ENCODE results near the gene HHAT. TPM values are rescaled to one million over a fixed set of nuclear protein-coding genes. Genes with fewer than 3 reads are reported as not detected.

HHAT gene
- total RNA-seq, 1 donor from 2014 or later = 4.3 TPM

GRCh38 chr1:210328032-210328745, 513 bp upstream of the HHAT start:
- intact Hi-C loops (cut with DNase I) = no loop called here
- Histone ChIP-seq H3K36me3 (no peaks in the 10 kb centered on the region), H3K27me3 (no peaks in the 10 kb centered on the region), H3K27ac (peak overlapping the region; percentile 97), H3K4me1 (peaks cover 14% of the 10 kb centered on the region), H3K4me3 (peak overlapping the region; percentile 88), H3K9me3 (no peaks in the 10 kb centered on the region)
- no peak for TF ChIP-seq CTCF (IDR thresholded peaks at IDR 0.05)
- ATAC-seq (no peak), DNase-seq (no peak)

GRCh38 chr1:210330279-210330866, 1.7 kb downstream of the HHAT start:
- peaks cover 14% of the 10 kb centered on the region for H3K4me1 ChIP-seq
- no peak for TF ChIP-seq CTCF (IDR thresholded peaks at IDR 0.05)
- no peak for DNase-seq
- no peak for ATAC-seq
- no peak overlapping the region for H3K4me3 ChIP-seq
- H3K27ac ChIP-seq = no peak overlapping the region
- intact Hi-C loops (cut with DNase I) = no loop called here
- H3K36me3 ChIP-seq = no peaks in the 10 kb centered on the region
- H3K27me3 ChIP-seq = no peaks in the 10 kb centered on the region
- no peaks in the 10 kb centered on the region for H3K9me3 ChIP-seq

GRCh38 chr1:210332233-210332632, 3.5 kb downstream of the HHAT start:
- TF ChIP-seq CTCF (IDR thresholded peaks at IDR 0.05) = no peak
- Histone ChIP-seq H3K9me3 (no peaks in the 10 kb centered on the region), H3K27ac (no peak overlapping the region), H3K27me3 (no peaks in the 10 kb centered on the region), H3K36me3 (no peaks in the 10 kb centered on the region), H3K4me3 (no peak overlapping the region), H3K4me1 (peaks cover 14% of the 10 kb centered on the region)
- intact Hi-C loops (cut with DNase I) = no loop called here
- ATAC-seq (no peak), DNase-seq (no peak)

- intact Hi-C loops (cut with DNase I) = no loop called here
- no peaks in the 10 kb centered on the region for H3K36me3 ChIP-seq
- TF ChIP-seq CTCF (IDR thresholded peaks at IDR 0.05) = no peak
- peaks cover 14% of the 10 kb centered on the region for H3K4me1 ChIP-seq
- ATAC-seq (no peak), DNase-seq (no peak)
- no peaks in the 10 kb centered on the region for H3K9me3 ChIP-seq
- no peaks in the 10 kb centered on the region for H3K27me3 ChIP-seq
- H3K4me3 ChIP-seq = no peak overlapping the region
- no peak overlapping the region for H3K27ac ChIP-seq
These were observed 4.2 kb downstream of the HHAT start for GRCh38 chr1:210332719-210333398.

- H3K36me3 ChIP-seq = no peaks in the 10 kb centered on the region
- H3K27ac ChIP-seq = no peak overlapping the region
- H3K4me1 ChIP-seq = peaks cover under 1% of the 10 kb centered on the region
- ATAC-seq (no peak), DNase-seq (no peak)
- intact Hi-C loops (cut with DNase I) = no loop called here
- no peak for TF ChIP-seq CTCF (IDR thresholded peaks at IDR 0.05)
- H3K9me3 ChIP-seq = no peaks in the 10 kb centered on the region
- H3K4me3 ChIP-seq = no peak overlapping the region
- no peaks in the 10 kb centered on the region for H3K27me3 ChIP-seq
These were observed 6.3 kb downstream of the HHAT start for GRCh38 chr1:210335001-210335400.

Measured in upper lobe of right lung (tissue), 1 donor.